Subcutaneous abdominal adipose tissue (tissue), 5 donors: ENCODE measurements around the gene GALNS.

ENCODE experiments used
- H3K27ac ChIP-seq: one replicate; pipeline ENCODE4 v1.7.0; 2013; ENCODE audit warnings: low read depth, mild to moderate bottlenecking, inconsistent platforms, low read length, moderate library complexity
- H3K27me3 ChIP-seq, 5 donors: one replicate each; pipeline ENCODE4 v1.7.0; 2013; ENCODE audit warnings: low read length in 5 of 5, inconsistent platforms in 1 of 5; ENCODE audit not compliant: control insufficient read depth in 5 of 5, insufficient read depth in 4 of 5
- H3K36me3 ChIP-seq, 5 donors: one replicate each; pipeline ENCODE4 v1.7.0; 2013; ENCODE audit warnings: low read length in 5 of 5; ENCODE audit not compliant: control insufficient read depth in 5 of 5, insufficient read depth in 5 of 5
- H3K4me1 ChIP-seq, 5 donors: one replicate each; pipeline ENCODE4 v1.7.0; 2013; ENCODE audit warnings: low read length in 5 of 5, mild to moderate bottlenecking in 3 of 5, moderate library complexity in 1 of 5; ENCODE audit not compliant: control insufficient read depth in 5 of 5, insufficient read depth in 5 of 5
- H3K4me3 ChIP-seq, 5 donors: one replicate each; pipeline ENCODE4 v1.7.0; 2013; ENCODE audit warnings: low read length in 5 of 5, low read depth in 1 of 5
- H3K9ac ChIP-seq, 5 donors: one replicate each; pipeline ENCODE4 v1.7.0; 2013; ENCODE audit warnings: low read length in 5 of 5, mild to moderate bottlenecking in 4 of 5, moderate library complexity in 3 of 5
- H3K9me3 ChIP-seq, 5 donors: one replicate each; pipeline ENCODE4 v1.7.0; 2013; ENCODE audit warnings: low read length in 5 of 5; ENCODE audit not compliant: control insufficient read depth in 5 of 5
- donor health status: healthy.
- donor health status: healthy.
- donor health status: healthy.
- donor health status: healthy.
- donor health status: healthy.

The GALNS gene

DNA sequence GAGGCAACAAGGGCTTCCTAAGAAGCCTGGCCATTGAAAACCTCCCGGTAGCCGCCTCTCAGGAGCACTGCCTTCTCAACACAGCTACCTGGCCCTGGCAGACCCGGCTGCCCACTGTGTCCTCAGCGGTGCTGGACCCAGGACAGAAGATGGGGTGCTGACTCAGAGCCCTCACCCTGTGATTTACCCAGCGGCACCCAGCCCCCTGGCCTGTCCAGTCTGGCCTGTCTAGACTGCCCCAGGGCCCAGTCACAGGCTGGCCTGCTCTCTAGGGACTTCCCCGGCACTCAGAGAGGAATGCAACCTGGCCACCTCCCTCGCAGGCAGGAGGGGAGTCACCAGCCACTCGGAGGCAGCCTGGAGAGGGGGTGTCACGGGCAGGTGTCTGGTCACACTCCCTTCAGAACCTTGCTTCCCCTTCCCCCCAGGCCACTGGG, 91.8 kb downstream of the GALNS start:
- Histone ChIP-seq H3K9me3 (no peaks in the 10 kb centered on the region), H3K4me3 (no peak overlapping the region), H3K4me1 (peaks cover 5 to 91% (median 70%) of the 10 kb centered on the region in 5 donors), H3K27me3 (no peaks in the 10 kb centered on the region), H3K9ac (peak overlapping the region in 1 of 5 donors; percentile 29), H3K36me3 (peaks cover 0 to 29% (median 16%) of the 10 kb centered on the region in 5 donors), H3K27ac (no peak overlapping the region)

DNA sequence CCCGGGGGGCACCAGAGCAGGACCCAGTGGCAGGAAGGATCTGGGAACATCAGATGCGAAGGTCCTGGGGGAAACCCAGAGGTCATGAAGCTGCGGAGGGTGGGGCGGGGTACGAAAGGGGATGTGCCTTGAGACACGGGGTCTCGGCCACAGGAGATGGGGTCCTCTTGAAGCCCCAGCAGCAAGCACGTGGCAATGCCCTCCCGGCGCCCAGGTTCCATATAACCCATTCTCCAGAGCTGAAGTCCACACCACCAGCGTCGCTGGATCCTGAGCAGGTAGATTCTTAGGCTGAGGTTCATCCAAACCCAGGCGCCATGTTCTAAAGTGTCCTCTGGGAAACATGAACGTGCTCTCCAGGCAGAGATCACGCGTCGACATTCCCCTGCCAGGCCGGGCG, 92.7 kb downstream of the GALNS start:
- no peak overlapping the region for H3K9ac ChIP-seq
- no peaks in the 10 kb centered on the region for H3K27me3 ChIP-seq
- peaks cover 0 to 29% (median 16%) of the 10 kb centered on the region in 5 donors for H3K36me3 ChIP-seq
- no peak overlapping the region for H3K27ac ChIP-seq
- H3K9me3 ChIP-seq = no peaks in the 10 kb centered on the region
- H3K4me3 ChIP-seq = no peak overlapping the region
- H3K4me1 ChIP-seq = peaks cover 2 to 91% (median 70%) of the 10 kb centered on the region in 5 donors
